HCT116 (cell line): ENCODE results near the gene SCAF1. TPM values are rescaled to one million over a fixed set of nuclear protein-coding genes. Genes with fewer than 3 reads are reported as not detected.

Experiments
- ATAC-seq: fragments of 200-7000 bp; cut with Tn5 transposase; 2 replicates; pipeline ENCODE4 v1.9.1; 2020; ENCODE audit warnings: mild to moderate bottlenecking, moderate library complexity
- BruUV-seq: library from RNA; stranded (reverse); fragments of 400-500 nt; replicated peaks from 2 replicates; lab custom pipeline; 2021; lab: Mats Ljungman, UMichigan
- CTCF ChIA-PET: fragments of 300-600 bp; sonication (Branson Sonifier 250); formaldehyde crosslinking; loops from one replicate; lab custom pipeline; 2021; ENCODE audit warnings: antibody characterized with exemption; lab: Charles Lee
- POLR2A ChIA-PET: fragments of 300-600, 350-600 bp; sonication (Branson Sonifier 250); formaldehyde crosslinking; loops from one replicate; lab custom pipeline; 2021; ENCODE audit warnings: antibody characterized with exemption; lab: Charles Lee
- RAD21 ChIA-PET, 2 experiments: fragments of 300-600 bp; sonication (Branson Sonifier 250); formaldehyde crosslinking; loops; one replicate each; lab custom pipeline; 2023; ENCODE audit warnings: low total read pairs in 2 of 2; ENCODE audit not compliant: uncharacterized antibody in 2 of 2, unreplicated experiment in 2 of 2, low non-redundant PET in 1 of 2; lab: Charles Lee
- DNase-seq: peaks from one replicate; pipeline ENCODE4 v3.0.0-alpha.2; 2010; ENCODE audit warnings: low read depth, low spot score
- H2AFZ ChIP-seq: fragments of 200-600 bp; shearing (Covaris generic), sonication (generic); 2 replicates; pipeline ENCODE4 v1.6.1; 2017; ENCODE audit warnings: low read depth, mixed run types, mixed read lengths, antibody characterized with exemption, low read length; ENCODE audit not compliant: poor library complexity, severe bottlenecking
- H3K27ac ChIP-seq: 2 replicates; pipeline ENCODE4 v1.5.1; 2012; ENCODE audit warnings: low read depth, low read length
- H3K27me3 ChIP-seq: fragments of 200-600 bp; sonication (generic); 2 replicates; pipeline ENCODE4 v1.6.1; 2016; ENCODE audit warnings: mixed run types, low read length, mixed read lengths; ENCODE audit not compliant: insufficient read depth
- H3K36me3 ChIP-seq, 2 experiments: fragments of 200-500 bp in 1 of 2; fragments of 200-600 bp in 1 of 2; sonication (Bioruptor generic) in 1 of 2; sonication (generic) in 1 of 2; 2 replicates each; pipeline versions ENCODE4 v1.5.1 to v1.6.1; 2014 to 2016; ENCODE audit warnings: low read length in 2 of 2, inconsistent platforms in 1 of 2, mixed read lengths in 1 of 2, mixed run types in 1 of 2; ENCODE audit not compliant: insufficient read depth in 2 of 2, control insufficient read depth in 1 of 2
- H3K4me1 ChIP-seq, 2 experiments: fragments of 200-600 bp in 1 of 2; sonication (generic) in 1 of 2; 2 replicates each; pipeline versions ENCODE4 v1.5.1 to v1.6.1; 2012 to 2017; ENCODE audit warnings: low read length in 2 of 2, inconsistent platforms in 1 of 2, mild to moderate bottlenecking in 1 of 2, mixed read lengths in 1 of 2, mixed run types in 1 of 2, moderate library complexity in 1 of 2; ENCODE audit not compliant: insufficient read depth in 2 of 2, control insufficient read depth in 1 of 2
- H3K4me2 ChIP-seq: fragments of 200-600 bp; sonication (generic); 2 replicates; pipeline ENCODE4 v1.6.1; 2017; ENCODE audit warnings: mixed run types, low read length, mixed read lengths
- H3K4me3 ChIP-seq, 2 experiments: fragments of 200-600 bp in 1 of 2; sonication (generic) in 1 of 2; replicated peaks in 1 of 2; 2 replicates each; pipeline ENCODE4 v1.5.1; 2011 to 2016; ENCODE audit warnings: low read length in 2 of 2, control low read depth in 1 of 2, low read depth in 1 of 2, mild to moderate bottlenecking in 1 of 2, mixed read lengths in 1 of 2, mixed run types in 1 of 2
- H3K79me2 ChIP-seq: fragments of 200-600 bp; sonication (generic); 2 replicates; pipeline ENCODE4 v1.6.1; 2017; ENCODE audit warnings: mild to moderate bottlenecking, mixed run types, low read length, moderate library complexity, mixed read lengths; ENCODE audit not compliant: insufficient read depth
- H3K9ac ChIP-seq: fragments of 200-600 bp; sonication (generic); 2 replicates; pipeline ENCODE4 v1.6.1; 2016; ENCODE audit warnings: low read length, mixed read lengths
- H3K9me2 ChIP-seq: fragments of 200-600 bp; sonication (generic), shearing (Covaris generic); 2 replicates; pipeline ENCODE4 v1.6.1; 2017; ENCODE audit warnings: mixed run types, mild to moderate bottlenecking, moderate library complexity; ENCODE audit not compliant: insufficient read depth
- H3K9me3 ChIP-seq, 2 experiments: fragments of 200-500 bp in 1 of 2; fragments of 200-600 bp in 1 of 2; sonication (Bioruptor generic) in 1 of 2; sonication (generic) in 1 of 2; 2 replicates each; pipeline ENCODE4 v1.6.1; 2014 to 2017; ENCODE audit warnings: low read length in 2 of 2, mixed read lengths in 2 of 2, inconsistent platforms in 1 of 2, low read depth in 1 of 2, mild to moderate bottlenecking in 1 of 2, mixed run types in 1 of 2, moderate library complexity in 1 of 2; ENCODE audit not compliant: control insufficient read depth in 1 of 2, insufficient read depth in 1 of 2
- H4K20me1 ChIP-seq: fragments of 200-600 bp; sonication (generic), shearing (Covaris generic); 2 replicates; pipeline ENCODE4 v1.6.1; 2017; ENCODE audit warnings: mixed run types, mild to moderate bottlenecking, moderate library complexity; ENCODE audit not compliant: insufficient read depth
- EGR1 ChIP-seq: IDR thresholded peaks from 2 replicates; pipeline ENCODE4 v1.6.1; 2012; ENCODE audit warnings: low read depth
- POLR2AphosphoS5 ChIP-seq: IDR thresholded peaks from 2 replicates; pipeline ENCODE4 v1.6.1; 2011; ENCODE audit warnings: mild to moderate bottlenecking, low read depth, low read length, moderate library complexity
- SP1 ChIP-seq: IDR thresholded peaks from 2 replicates; pipeline ENCODE4 v1.6.1; 2012; ENCODE audit warnings: low read depth
- TCF7L2 ChIP-seq: IDR thresholded peaks from 2 replicates; pipeline ENCODE4 v1.7.0; 2011; ENCODE audit warnings: borderline replicate concordance, inconsistent platforms; ENCODE audit not compliant: insufficient read depth, insufficient read length; ENCODE audit errors: extremely low read depth
- intact Hi-C: fragments of 100-400 bp; cut with micrococcal nuclease; formaldehyde crosslinking; loops from 2 replicates; pipeline ENCODE4 v1.10.0; 2022
- total RNA-seq: library from RNA; stranded (reverse); gene quantifications from one replicate; pipeline ENCODE4 v1.2.1, GENCODE V29; 2021; ENCODE audit not compliant: unreplicated experiment
- TF ChIP-seq, protein P1 (sequence below): IDR thresholded peaks from 2 replicates; pipeline ENCODE4 v1.6.1; 2012; ENCODE audit warnings: low read depth

SCAF1 gene
- total RNA-seq, 1 experiment from 2014 or later = 96.8 TPM

- Histone ChIP-seq H3K9me2 (no peaks in the 10 kb centered on the region), H3K4me2 (peak overlapping the region; percentile 92), H3K9ac (peak overlapping the region; percentile 99), H2AFZ (no peak overlapping the region), H3K36me3 (no peaks in the 10 kb centered on the region; a peak in 1 of 4 replicates), H3K4me3 (peak overlapping the region; percentile 68 to 92)
- CTCF ChIA-PET = interaction anchor here (0.9 to 2.3 kb wide), 2 partner anchors 68 to 92 kb away, joined by 5 to 12 read pairs; no protein-coding TSS in a partner anchor
- DNase-seq (no peak), ATAC-seq (peak; percentile 33)
- no TSS peak for BruUV-seq
- peak; percentile 47; the same call in 1 of the 2 replicates for TF ChIP-seq SP1
- peak; percentile 13 for TF ChIP-seq TCF7L2
- TF ChIP-seq POLR2AphosphoS5 = peak; percentile 44; the same call in 1 of the 2 replicates
- peak; percentile 69; the same call in 1 of the 2 replicates for TF ChIP-seq EGR1
- TF ChIP-seq, protein P1, sequence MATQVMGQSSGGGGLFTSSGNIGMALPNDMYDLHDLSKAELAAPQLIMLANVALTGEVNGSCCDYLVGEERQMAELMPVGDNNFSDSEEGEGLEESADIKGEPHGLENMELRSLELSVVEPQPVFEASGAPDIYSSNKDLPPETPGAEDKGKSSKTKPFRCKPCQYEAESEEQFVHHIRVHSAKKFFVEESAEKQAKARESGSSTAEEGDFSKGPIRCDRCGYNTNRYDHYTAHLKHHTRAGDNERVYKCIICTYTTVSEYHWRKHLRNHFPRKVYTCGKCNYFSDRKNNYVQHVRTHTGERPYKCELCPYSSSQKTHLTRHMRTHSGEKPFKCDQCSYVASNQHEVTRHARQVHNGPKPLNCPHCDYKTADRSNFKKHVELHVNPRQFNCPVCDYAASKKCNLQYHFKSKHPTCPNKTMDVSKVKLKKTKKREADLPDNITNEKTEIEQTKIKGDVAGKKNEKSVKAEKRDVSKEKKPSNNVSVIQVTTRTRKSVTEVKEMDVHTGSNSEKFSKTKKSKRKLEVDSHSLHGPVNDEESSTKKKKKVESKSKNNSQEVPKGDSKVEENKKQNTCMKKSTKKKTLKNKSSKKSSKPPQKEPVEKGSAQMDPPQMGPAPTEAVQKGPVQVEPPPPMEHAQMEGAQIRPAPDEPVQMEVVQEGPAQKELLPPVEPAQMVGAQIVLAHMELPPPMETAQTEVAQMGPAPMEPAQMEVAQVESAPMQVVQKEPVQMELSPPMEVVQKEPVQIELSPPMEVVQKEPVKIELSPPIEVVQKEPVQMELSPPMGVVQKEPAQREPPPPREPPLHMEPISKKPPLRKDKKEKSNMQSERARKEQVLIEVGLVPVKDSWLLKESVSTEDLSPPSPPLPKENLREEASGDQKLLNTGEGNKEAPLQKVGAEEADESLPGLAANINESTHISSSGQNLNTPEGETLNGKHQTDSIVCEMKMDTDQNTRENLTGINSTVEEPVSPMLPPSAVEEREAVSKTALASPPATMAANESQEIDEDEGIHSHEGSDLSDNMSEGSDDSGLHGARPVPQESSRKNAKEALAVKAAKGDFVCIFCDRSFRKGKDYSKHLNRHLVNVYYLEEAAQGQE = no peak
- TF ChIP-seq, all 23 proteins: peak for 4
- intact Hi-C loops = loop anchor here (2.0 kb wide), 1 partner anchor 23 kb away; no protein-coding TSS in a partner anchor
- H3K9me3 ChIP-seq = no peaks in the 10 kb centered on the region
- H4K20me1 ChIP-seq = no peaks in the 10 kb centered on the region
- H3K27me3 ChIP-seq = no peaks in the 10 kb centered on the region
- H3K27ac ChIP-seq = peak overlapping the region; percentile 98
- peaks cover 19% of the 10 kb centered on the region for H3K79me2 ChIP-seq
- peaks cover 13 to 44% of the 10 kb centered on the region in 2 experiments for H3K4me1 ChIP-seq
- RAD21 ChIA-PET = interaction anchor here in 1 of 2 experiments (0.6 kb wide), 1 partner anchor 47 kb away, joined by 6 read pairs; no protein-coding TSS in a partner anchor
- POLR2A ChIA-PET = interaction anchor here (1.2 to 4.7 kb wide), 2 partner anchors 37 to 46 kb away, joined by 4 to 50 read pairs; partner anchors contain the start of gene PRR12
Observed at GRCh38 chr19:49637821-49638738, 3.9 kb upstream of the SCAF1 start.
